SK-N-MC (cell line): ENCODE measurements around the gene HDAC4.

Experiments
- EZH2 ChIP-seq: fragments of 200-600 bp; sonication (generic); IDR thresholded peaks from one replicate; pipeline ENCODE4 v1.6.1; 2017; ENCODE audit warnings: antibody characterized with exemption
- FOXP2 ChIP-seq: optimal IDR thresholded peaks from 2 replicates; pipeline ENCODE3; 2011; ENCODE audit warnings: mild to moderate bottlenecking, moderate library complexity; ENCODE audit not compliant: insufficient read depth; ENCODE audit errors: extremely low read length, control extremely low read depth
- POLR2AphosphoS5 ChIP-seq: IDR thresholded peaks from 2 replicates; pipeline ENCODE4 v1.6.1; 2012; ENCODE audit warnings: mild to moderate bottlenecking, low read depth, low read length, borderline replicate concordance

DNA sequence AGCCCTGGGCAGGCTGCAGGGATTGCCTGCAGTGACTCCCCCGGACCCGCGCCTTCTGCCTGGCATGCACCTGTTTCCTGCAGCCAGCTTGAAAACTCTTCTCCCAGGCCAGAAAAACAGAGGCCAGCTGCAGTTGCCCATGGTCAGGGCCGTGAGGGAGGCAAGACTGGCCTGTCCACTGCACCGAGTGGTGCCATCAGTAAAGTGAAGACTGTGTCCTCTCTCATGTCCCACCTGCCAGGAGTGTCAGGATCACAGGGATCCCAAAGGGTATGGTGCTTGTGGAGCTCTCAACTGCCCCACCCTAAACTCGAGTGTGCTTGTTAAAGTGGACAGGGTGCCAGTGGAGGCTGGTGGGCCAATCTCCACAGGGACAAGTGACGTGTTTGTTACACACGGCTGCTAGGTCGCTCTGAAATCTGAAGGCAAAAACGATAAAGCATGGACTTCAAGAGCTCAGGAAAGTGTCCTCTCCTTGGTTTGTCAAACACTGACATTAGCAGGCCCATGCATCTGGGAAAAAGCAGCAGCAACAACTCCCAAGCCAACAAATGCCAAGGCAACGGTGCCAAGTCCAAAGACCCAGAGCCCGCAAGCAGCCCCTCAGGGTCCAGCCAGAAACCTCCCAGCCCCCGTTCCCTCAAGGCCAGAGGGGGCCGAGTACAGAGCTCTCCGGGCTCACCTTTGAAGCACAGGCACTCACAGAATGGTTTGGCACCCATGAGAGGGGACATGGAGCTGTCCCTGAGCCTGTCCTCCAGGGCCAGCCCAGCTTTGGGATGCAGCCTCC lies 213.2 kb downstream of the HDAC4 start:
- no peak for TF ChIP-seq POLR2AphosphoS5
- TF ChIP-seq EZH2 = no peak
- no peak for TF ChIP-seq FOXP2
